Smooth muscle cell of bladder (primary cell): ENCODE results near the gene NDFIP1. TPM values are rescaled to one million over a fixed set of nuclear protein-coding genes. Genes with fewer than 3 reads are reported as not detected.

Experiments used
- total RNA-seq: library from RNA; depleted of rRNA; stranded (reverse); fragments of >200 nt; gene quantifications from 2 replicates; pipeline ENCODE4 v1.2.3, GENCODE V29; 2014

The NDFIP1 gene
- total RNA-seq, result 33.0 and 41.3 TPM in 2 replicates

GRCh38 chr5:142108432-142109330, at the start of gene NDFIP1:
NDFIP1 (plus strand) TSS chr5:142108779; CDS start chr5:142108975, 196 bp downstream.

Other genes starting within 250 kb of the NDFIP1 start
- 0.55 and 1.00 TPM in 2 replicates for gene PCDH1, start 230.4 kb upstream of the NDFIP1 start, total RNA-seq
- 32.4 and 32.7 TPM in 2 replicates for gene DELE1, start 184.9 kb upstream of the NDFIP1 start, total RNA-seq
- 0.14 and 0.37 TPM in 2 replicates for gene PCDH12, start 150.6 kb upstream of the NDFIP1 start, total RNA-seq
- gene RNF14, start 139.7 kb upstream of the NDFIP1 start, total RNA-seq, result 45.2 and 52.2 TPM in 2 replicates
- gene GNPDA1, start 95.8 kb upstream of the NDFIP1 start, total RNA-seq, result 43.2 and 61.6 TPM in 2 replicates
- 2.7 and 4.3 TPM in 2 replicates for gene SPRY4, start 216.2 kb downstream of the NDFIP1 start, total RNA-seq